GM04503 (cell line): ENCODE data around the gene TRIM56.
"Not testable (repeated sequence)": the region's sequence is repeated elsewhere in the genome, so short reads cannot be mapped to it uniquely, and the experiment has no call there.

Source experiments
- DNase-seq: peaks from one replicate; pipeline ENCODE4 v3.0.0-alpha.2; 2012; ENCODE audit warnings: low read depth

TRIM56 gene

GRCh38 chr7:101089876-101090275 lies 4.6 kb downstream of the TRIM56 start:
- DNase-seq: no peak

GRCh38 chr7:101092266-101092905 lies 7.1 kb downstream of the TRIM56 start:
- DNase-seq: not testable (repeated sequence)

- DNase-seq: peak; percentile 91
Observed at GRCh38 chr7:101093906-101094305, 8.6 kb downstream of the TRIM56 start.

GRCh38 chr7:101094376-101094775 lies 9.1 kb downstream of the TRIM56 start:
- DNase-seq: no peak

- DNase-seq: no peak
Observed at GRCh38 chr7:101094791-101095375, 9.6 kb downstream of the TRIM56 start.

- no peak for DNase-seq
Observed at GRCh38 chr7:101096331-101096956, 11.2 kb downstream of the TRIM56 start.

GRCh38 chr7:101096957-101097347 lies 11.7 kb downstream of the TRIM56 start:
- DNase-seq: no peak

GRCh38 chr7:101097561-101097960 lies 12.3 kb downstream of the TRIM56 start:
- DNase-seq: no peak

GRCh38 chr7:101099969-101100781 lies 14.9 kb downstream of the TRIM56 start:
- peak; percentile 96 for DNase-seq

- no peak for DNase-seq
Observed at GRCh38 chr7:101100858-101101847, 15.9 kb downstream of the TRIM56 start.

GRCh38 chr7:101102026-101102425 lies 16.7 kb downstream of the TRIM56 start:
- no peak for DNase-seq

GRCh38 chr7:101103701-101104100 lies 18.4 kb downstream of the TRIM56 start:
- DNase-seq: not testable (repeated sequence)

- no peak for DNase-seq
Observed at GRCh38 chr7:101104193-101104713, 19.0 kb downstream of the TRIM56 start.

GRCh38 chr7:101104799-101105198 lies 19.5 kb downstream of the TRIM56 start:
- no peak for DNase-seq

GRCh38 chr7:101105248-101105647 lies 20.0 kb downstream of the TRIM56 start:
- DNase-seq: not testable (repeated sequence)

- DNase-seq: no peak
Observed at GRCh38 chr7:101106386-101106785, 21.1 kb downstream of the TRIM56 start.

- DNase-seq: no peak
Observed at GRCh38 chr7:101108330-101108857, 23.1 kb downstream of the TRIM56 start.

GRCh38 chr7:101108961-101109360 lies 23.7 kb downstream of the TRIM56 start:
- DNase-seq: no peak

GRCh38 chr7:101109368-101109767 lies 24.1 kb downstream of the TRIM56 start:
- DNase-seq: no peak

GRCh38 chr7:101111261-101111660 lies 26.0 kb downstream of the TRIM56 start:
- DNase-seq: no peak

- no peak for DNase-seq
Observed at GRCh38 chr7:101112233-101112632, 27.0 kb downstream of the TRIM56 start.
